T-helper 1 cell (primary cell): Measurements from ENCODE around the gene ZNF441.
A peak's percentile ranks its signal among the peaks of the same experiment; 100 is the strongest.
"Not testable (repeated sequence)": the region's sequence is repeated elsewhere in the genome, so short reads cannot be mapped to it uniquely, and the experiment has no call there.

Experiments used
- DNase-seq, 5 donors: peaks; one replicate each; pipeline ENCODE4 v3.0.0-alpha.2; 2012 to 2020

ZNF441 gene

GRCh38 chr19:11781295-11782057 is 14.7 kb downstream of the ZNF441 start:
- no peak for DNase-seq

DNA sequence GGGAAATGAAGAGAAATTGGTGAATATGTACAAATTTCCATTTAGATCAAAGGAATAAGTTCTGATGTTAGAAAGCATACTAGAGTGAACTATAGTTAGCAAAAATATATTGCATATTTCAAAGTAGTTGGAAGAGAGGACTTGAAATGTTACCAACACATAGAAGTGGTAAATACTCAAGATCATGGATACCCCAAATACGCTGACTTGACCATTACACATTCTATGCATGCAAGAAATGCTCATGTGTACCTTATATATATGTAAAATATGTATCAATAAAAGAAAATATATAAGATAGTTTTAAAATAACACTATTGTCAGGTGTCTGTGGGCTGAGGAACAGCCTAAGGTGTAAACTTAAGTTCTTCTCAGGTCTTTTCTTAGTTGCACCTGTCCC is 17.0 kb downstream of the ZNF441 start:
- no peak for DNase-seq

- DNase-seq: no peak
Measured at GRCh38 chr19:11784356-11784755, 17.6 kb downstream of the ZNF441 start.

DNA sequence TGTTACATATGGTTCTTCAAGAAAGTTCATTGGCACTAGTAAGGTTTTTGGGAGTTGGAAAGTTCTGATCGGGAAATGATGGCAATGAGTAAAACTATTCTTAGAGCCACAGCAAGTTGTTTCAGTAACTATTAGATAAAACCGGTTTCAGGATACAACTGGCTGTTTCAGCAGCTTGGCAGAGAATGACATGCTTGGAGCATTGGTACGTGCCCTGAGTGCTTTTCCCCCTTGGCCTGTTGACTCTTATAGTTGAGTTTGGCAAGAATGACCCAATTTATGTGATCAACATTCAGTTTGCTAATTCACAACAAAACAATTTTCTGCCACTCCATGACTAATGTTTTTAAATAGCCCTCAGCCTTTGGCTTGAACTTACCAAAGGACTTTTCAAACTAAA is 20.7 kb downstream of the ZNF441 start:
- no peak for DNase-seq

DNA sequence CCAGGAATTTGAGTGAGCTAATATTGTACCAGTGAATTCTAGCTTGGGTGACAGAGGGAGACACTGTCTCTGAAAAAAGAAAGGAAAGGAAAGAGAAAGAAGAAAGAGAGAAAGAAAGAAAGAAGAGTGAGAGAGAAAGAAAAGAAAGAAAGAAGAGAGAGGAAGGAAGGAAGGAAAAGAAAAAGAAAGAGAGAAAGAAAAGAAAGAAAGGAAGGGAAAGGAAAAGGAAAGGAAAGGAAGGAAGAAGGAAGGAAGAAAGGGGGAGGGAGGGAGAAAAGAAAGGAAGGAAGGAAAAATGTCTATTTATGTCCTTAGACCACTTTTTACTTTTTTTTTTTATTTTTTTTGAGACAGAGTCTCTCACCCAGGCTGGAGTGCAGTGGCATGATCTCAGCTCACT is 26.1 kb downstream of the ZNF441 start:
- no peak for DNase-seq

DNA sequence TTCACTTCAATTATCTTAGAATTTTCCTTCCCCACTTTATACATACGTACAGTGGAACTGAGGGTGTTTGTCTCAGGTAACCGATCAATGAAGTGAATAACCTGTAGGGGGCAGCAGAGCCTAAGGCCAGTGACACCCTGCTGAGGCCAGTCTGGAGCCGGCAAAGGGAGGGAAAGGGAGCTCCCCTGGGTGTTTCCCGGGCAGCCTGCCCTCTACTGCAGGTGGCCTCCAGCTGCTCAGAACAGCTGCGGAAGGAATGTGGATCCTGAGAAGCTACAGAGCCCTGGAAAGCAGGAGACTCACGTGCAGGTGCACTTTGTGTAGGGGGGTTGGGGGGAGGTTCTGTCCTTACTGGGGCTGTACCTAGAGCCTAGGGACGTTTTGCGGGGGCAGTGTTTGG is 30.7 kb downstream of the ZNF441 start:
- peak; percentile 51 to 77 (median 67) for DNase-seq

DNA sequence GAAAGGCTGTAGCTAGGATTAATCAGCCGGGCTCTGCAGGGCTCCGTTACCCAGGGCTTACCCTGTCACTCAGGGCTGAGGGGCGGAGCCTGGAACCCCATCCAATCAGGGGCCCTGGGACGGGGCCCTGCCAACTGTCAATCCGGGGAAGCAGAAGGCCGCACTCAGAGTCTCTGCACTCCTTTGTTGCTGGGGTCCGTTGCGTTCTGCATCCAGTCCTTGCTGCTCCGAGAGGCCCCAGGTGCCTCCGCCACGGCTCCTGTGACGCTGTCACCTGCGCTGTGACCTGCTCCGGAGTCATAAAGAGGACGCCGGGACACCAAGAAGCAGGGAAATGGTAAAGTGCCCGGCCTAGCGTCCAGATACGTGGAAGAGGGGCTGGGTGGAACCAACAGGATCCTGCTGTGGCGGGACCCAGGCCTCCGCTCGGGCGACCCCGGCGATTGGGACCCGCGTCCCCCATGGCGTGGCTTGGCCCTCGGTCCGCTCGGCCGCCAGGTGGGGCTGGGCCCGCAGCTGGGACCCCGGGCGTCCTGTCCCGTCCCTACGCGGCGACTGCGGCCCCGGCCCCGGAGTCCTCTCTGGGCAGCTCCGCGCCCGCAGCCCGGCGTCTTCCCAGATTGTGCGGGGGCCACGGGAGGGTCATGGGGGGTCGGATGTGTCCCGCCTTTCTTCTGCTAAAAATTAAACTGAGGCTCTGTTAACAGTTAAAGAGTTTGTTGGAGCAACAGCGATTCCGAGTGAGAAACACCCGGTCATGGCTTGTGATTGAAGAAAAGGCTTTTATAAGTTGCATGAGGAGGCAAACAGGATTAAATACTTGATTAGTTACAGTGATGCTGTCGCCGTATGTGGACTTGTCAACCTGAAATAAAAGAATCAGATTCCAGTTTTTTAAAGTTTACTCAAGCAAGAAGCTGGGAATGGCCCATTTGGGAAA is 31.9 kb downstream of the ZNF441 start, which contains the start of gene ZNF491:
ZNF491 (plus strand) TSS at position 133 of the 940 bp plus-strand sequence. CDS start 7,431 bp downstream, outside the sequence.
- peak; percentile 63 to 81 (median 73) for DNase-seq

DNA sequence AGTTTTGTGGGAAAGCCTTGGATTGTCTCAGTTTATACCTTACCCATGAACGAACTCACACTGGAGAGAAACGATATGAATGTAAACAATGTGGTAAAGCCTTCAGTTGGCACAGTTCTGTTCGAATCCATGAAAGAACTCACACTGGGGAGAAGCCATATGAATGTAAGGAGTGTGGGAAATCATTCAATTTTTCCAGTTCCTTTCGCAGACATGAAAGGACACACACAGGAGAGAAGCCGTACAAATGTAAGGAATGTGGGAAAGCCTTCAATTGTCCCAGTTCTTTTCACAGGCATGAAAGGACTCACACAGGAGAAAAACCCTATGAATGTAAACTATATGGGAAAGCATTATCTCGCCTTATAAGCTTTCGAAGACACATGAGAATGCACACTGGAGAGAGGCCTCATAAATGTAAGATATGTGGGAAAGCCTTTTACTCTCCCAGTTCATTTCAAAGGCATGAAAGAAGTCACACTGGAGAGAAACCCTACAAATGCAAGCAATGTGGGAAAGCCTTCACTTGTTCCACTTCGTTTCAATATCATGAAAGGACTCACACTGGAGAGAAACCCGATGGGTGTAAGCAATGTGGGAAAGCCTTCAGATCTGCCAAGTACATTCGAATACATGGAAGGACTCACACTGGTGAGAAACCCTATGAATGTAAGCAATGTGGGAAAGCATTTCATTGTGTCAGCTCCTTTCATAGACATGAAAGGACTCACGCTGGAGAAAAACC is 39.7 kb downstream of the ZNF441 start:
- DNase-seq: peak in 1 of 5 donors; percentile 5

DNA sequence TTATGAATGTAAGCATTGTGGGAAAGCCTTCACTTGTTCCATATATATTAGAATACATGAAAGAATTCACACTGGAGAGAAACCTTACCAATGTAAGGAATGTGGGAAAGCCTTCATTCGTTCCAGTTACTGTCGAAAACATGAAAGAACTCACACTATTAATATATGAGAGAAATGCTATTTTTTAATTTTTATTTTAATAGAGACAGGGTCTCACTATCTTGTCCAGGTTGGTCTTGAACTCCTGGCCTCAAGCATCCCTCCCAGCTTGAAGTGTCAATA is 40.2 kb downstream of the ZNF441 start:
- no peak for DNase-seq

DNA sequence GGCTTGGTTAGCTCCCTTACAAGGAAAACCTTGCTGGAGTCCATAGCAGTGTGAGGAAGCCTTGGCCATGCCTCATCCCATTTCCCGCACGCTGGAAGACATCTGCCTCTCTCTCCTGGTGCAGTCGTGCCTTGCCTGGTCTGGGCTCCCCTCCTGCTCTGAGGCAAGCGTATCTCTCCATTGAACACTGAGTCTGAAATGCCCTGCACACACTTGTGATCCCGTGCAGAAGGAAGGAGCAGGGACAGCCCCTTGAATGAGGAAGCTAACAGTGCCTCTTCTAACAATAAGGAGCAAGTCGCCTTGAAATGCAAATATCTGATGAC is 46.9 kb downstream of the ZNF441 start:
- no peak for DNase-seq

- peak; percentile 67 to 87 (median 71) for DNase-seq
Measured at GRCh38 chr19:11814029-11814699, 47.4 kb downstream of the ZNF441 start, which contains the start of gene ZNF440. TSS of gene ZNF440 (plus strand) at chr19:11814273. CDS start at chr19:11814448, 175 bp downstream.

DNA sequence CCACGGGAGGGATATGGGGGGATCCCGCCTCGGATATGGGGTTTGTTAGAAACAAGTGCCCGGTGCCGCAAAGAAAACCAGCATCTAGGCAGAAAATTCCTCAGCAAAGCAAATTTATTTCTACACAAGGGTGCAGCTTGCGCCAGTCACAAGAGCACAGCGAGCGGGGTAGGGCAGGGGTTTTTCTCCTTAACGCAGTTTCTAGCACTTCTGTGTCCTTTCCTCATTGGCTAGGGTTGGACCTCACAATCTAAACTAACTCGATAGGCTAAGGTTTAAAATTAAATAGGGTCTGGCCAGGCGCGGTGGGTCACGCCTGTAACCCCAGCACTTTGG is 47.9 kb downstream of the ZNF441 start:
- no peak for DNase-seq

DNA sequence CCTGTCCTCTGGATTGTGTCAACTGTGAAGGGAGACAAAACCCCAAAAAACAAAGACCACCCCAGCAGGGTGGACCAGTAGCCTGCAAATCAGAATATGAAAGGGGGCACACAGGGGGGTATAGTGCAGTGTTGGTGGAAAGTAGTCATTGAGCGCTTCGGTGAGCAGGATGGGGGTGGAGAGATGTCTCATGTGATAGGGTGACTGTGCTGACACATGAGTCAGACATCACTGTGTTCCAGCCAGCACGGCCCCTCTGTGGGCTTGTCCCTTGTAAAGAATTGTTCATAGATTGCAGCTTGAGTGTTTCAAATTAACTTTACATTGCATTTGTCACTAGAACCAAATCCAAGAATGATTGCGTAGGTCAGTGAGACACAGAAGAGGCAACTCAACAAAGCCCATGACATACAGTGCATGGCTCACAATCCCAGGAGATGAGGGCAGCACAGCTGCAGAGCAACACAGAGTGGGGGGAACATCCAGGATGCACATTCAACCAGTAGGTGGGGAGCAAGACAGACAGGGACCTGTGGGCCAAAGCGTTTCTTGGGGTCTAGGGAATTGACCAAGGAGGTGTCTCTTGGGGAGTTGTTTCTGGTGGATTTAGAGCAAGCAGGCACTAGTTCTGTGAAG is 54.8 kb downstream of the ZNF441 start:
- no peak for DNase-seq

DNA sequence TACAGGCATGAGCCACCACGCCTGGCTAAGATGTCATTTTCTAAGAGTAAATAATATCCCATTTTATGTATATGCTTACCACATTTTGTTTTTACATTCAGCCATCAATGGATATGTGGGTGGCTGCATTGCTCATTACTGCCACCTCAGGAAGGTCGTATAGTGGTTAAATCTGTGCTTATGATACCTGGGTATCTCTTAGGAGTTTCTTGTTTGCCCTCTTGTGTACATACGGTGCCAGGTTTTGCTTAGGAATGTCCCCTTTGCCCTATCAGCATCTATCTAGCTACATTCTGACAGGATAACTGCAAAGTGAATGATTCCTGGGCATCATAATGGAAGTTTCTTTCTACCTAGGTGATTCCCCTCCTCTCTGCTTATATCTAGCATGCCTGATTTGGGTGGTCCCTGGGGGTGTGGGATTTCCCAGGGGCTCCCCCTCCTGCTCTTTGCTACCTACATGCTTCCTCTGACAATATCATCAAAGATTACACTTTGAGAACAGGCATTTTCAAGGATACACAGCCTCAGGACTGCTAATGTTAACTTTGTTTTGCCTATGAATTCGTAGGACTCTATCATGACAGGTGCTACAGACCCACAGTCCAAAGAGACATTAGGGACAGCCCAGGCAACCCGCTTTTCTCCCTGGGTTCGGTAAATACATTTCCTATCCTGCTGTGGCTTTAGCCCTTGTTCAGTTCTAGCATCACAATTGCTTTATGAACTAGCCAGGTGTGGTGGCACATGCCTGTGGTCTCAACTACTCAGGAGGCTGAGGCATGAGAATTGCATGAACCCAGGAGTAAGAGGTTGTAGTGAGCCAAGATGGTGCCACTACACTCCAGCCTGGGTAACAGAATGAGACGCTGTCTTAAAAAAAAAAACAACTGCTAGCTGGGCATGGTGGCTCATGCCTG is 62.4 kb downstream of the ZNF441 start:
- DNase-seq: not testable (repeated sequence)

- DNase-seq: no peak
Measured at GRCh38 chr19:11832253-11832912, 65.6 kb downstream of the ZNF441 start.

- no peak for DNase-seq
Measured at GRCh38 chr19:11833541-11833940, 66.7 kb downstream of the ZNF441 start.
